ENCODE results near the gene GAB2.

DNA sequence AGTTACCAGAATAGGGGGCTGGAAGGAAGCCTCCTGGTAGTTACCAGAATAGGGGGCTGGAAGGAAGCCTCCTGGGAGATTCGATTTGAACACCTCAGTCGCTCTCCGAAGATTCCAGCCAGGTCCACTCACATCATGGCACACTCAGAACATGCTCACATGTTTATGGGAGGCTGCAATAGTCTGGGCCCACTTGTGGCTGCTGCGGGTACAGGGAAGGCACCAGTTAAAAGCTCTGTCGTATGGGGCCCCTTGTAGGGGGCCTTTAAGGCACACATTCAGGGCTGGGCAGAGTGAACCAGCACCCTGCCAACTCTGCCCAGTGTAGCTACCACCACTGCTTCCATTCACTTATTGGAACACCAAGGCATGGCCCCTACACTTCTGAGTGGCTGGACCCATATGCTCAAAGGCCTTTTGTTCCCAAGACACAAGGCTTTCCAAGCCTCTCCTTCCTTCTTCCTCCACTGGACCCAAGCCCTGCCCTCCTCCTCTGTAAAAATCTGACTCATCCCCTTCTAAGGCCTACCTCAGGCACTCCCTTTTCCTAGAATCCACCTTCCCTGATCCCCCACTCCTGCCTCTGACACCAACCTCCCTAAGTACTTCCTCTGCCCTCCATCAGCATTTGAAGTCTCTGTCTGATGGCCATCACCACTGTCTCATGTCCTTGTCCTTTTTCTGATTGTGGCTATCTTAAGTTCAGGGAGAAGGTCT, 200.9 kb downstream of the GAB2 start:
- TF ChIP-seq POLR2A (IDR thresholded peaks at IDR 0.05), result no peak
- TF ChIP-seq, protein P1, sequence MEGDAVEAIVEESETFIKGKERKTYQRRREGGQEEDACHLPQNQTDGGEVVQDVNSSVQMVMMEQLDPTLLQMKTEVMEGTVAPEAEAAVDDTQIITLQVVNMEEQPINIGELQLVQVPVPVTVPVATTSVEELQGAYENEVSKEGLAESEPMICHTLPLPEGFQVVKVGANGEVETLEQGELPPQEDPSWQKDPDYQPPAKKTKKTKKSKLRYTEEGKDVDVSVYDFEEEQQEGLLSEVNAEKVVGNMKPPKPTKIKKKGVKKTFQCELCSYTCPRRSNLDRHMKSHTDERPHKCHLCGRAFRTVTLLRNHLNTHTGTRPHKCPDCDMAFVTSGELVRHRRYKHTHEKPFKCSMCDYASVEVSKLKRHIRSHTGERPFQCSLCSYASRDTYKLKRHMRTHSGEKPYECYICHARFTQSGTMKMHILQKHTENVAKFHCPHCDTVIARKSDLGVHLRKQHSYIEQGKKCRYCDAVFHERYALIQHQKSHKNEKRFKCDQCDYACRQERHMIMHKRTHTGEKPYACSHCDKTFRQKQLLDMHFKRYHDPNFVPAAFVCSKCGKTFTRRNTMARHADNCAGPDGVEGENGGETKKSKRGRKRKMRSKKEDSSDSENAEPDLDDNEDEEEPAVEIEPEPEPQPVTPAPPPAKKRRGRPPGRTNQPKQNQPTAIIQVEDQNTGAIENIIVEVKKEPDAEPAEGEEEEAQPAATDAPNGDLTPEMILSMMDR (IDR thresholded peaks at IDR 0.05), result no peak

All from lower leg skin (tissue), 3 donors.